Hepatocyte (in vitro differentiated cells): Measurements from ENCODE around the gene ALPL.

Source experiments
- CTCF ChIP-seq: fragments of 200-600 bp; sonication (generic); IDR thresholded peaks from 2 replicates; pipeline ENCODE4 v1.5.1; 2016; ENCODE audit warnings: antibody characterized with exemption, mild to moderate bottlenecking; ENCODE audit not compliant: poor library complexity
- EZH2 ChIP-seq: fragments of 200-600 bp; sonication (generic); IDR thresholded peaks from 2 replicates; pipeline ENCODE4 v1.6.1; 2016; ENCODE audit warnings: antibody characterized with exemption, mild to moderate bottlenecking, borderline replicate concordance
- EZH2phosphoT487 ChIP-seq: fragments of 200-600 bp; sonication (generic); IDR thresholded peaks from one replicate; pipeline ENCODE4 v1.6.1; 2018; ENCODE audit warnings: antibody characterized with exemption, mild to moderate bottlenecking, low read depth, moderate library complexity; ENCODE audit not compliant: unreplicated experiment, severe bottlenecking

DNA sequence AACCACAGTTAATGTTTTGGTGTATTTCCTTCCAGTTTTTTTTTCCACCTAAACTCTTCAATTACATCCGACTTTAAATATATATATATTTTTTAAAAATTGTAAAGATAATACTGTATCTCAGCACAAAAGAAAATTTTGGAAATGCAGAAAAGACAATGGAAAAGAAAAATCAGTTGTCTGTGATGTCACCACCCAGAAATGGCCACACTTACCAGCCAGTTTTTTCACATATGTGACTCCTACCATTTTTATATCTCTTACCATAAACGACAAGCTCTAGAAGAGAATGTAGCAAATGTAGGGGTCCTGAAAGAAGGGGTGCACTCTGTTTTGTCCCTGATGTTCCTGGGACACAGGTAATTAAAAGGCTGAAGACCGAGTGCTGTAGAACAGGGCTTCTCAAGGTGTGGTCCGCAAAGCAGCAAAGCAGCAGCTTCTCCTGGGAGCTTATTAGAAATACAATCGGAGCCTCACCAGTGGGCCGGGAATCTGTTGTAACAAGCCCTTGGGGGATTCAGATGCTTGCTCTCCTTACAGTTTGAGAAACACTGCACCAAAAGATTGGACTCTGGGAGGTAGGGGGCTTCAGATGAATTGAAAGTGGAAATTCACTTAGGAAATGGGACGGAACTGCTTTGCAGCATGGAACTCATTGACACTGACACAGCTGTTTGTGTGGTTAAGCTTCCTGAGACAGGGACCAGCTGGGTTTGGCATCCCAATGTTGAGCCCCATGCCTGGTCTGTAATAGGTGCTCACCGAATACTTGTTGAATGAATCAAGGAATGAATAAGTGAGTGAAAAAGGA is 44.1 kb downstream of the ALPL start:
- no peak for TF ChIP-seq CTCF
- TF ChIP-seq EZH2, result no peak
- TF ChIP-seq EZH2phosphoT487, result no peak
